SK-MEL-5 (cell line): ENCODE data around the gene ANXA6. TPM values are rescaled to one million over a fixed set of nuclear protein-coding genes. Genes with fewer than 3 reads are reported as not detected.
A peak's percentile ranks its signal among the peaks of the same experiment; 100 is the strongest.
"Not testable (repeated sequence)": the region's sequence is repeated elsewhere in the genome, so short reads cannot be mapped to it uniquely, and the experiment has no call there.

Experiments
- DNase-seq: peaks from one replicate; pipeline ENCODE4 v3.0.0-alpha.2; 2016; ENCODE audit warnings: low read depth, low spot score
- in situ Hi-C: cut with HindIII; loops from 2 replicates; pipeline ENCODE4 v1.10.0; 2016; ENCODE audit warnings: low sequenced_read_pairs, high pct_unique_total_duplicates, low pct_unique_long_range_greater_than_20kb
- polyA plus RNA-seq, 2 experiments: library from polyadenylated mRNA; depleted of rRNA; stranded (reverse); fragments of >200 nt; gene quantifications; 2 replicates each; pipeline ENCODE4 v1.2.3, GENCODE V29; 2015
- total RNA-seq: library from RNA; depleted of rRNA; stranded (reverse); fragments of >200 nt; shearing (Covaris generic); gene quantifications from 2 replicates; pipeline ENCODE4 v1.2.3, GENCODE V29; 2014; rRNA removed

Gene ANXA6
- 79.9 and 88.4 TPM in 2 replicates for total RNA-seq
- 44.1 and 58.3 TPM in 2 replicates for polyA plus RNA-seq (2015; cell fraction: cytosol; rRNA removed)
- 19.1 and 35.7 TPM in 2 replicates for polyA plus RNA-seq (2015; cell fraction: nucleus; rRNA removed)

- DNase-seq, result peak; percentile 66
- in situ Hi-C loops, result no loop called here
These were observed at the start of gene ANXA6 for GRCh38 chr5:151157426-151158286. Gene ANXA6 (minus strand): TSS chr5:151157779. CDS start chr5:151147901, 9,878 bp downstream.

- in situ Hi-C loops, result no loop called here
- DNase-seq, result no peak
These were observed 47.8 kb upstream of the ANXA6 start for GRCh38 chr5:151205411-151205810.

GRCh38 chr5:151204051-151204450, 46.5 kb upstream of the ANXA6 start:
- in situ Hi-C loops, result no loop called here
- no peak for DNase-seq

DNA sequence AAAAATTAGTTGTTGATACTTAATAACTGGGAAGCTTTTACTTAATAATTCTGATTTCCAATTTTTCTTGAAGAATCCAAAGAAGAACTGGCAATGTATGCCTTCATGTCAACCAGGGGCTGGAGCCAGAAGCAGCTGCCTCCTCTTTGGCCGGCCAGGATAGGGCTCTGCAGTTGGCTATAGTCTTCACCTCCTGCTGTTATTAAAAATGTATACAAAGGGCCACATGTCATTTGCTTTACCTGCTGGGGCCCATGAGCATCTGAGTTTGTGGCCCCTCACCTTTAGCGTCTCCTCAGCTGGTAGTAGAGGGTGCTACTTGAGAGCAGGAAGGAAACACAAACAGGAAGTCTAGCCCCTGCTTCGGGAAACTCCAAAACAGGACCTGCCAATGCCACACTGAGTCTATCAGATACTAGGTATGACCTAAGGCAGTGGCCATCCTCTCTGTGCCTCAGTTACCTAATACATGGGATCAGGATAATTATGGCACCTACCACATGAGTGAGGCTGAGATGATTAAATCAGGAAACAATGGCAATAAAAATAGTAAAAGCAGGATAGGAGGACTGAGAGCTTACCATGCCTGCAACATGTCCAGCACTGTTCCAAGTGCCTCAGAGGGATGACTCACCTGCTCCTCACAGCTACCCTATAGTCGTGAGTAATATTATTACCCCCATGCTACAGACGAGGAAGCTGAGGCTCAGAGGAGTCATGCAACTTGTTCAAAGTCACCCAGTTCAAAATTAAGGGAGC, 45.0 kb upstream of the ANXA6 start:
- no peak for DNase-seq
- in situ Hi-C loops, result no loop called here

DNA sequence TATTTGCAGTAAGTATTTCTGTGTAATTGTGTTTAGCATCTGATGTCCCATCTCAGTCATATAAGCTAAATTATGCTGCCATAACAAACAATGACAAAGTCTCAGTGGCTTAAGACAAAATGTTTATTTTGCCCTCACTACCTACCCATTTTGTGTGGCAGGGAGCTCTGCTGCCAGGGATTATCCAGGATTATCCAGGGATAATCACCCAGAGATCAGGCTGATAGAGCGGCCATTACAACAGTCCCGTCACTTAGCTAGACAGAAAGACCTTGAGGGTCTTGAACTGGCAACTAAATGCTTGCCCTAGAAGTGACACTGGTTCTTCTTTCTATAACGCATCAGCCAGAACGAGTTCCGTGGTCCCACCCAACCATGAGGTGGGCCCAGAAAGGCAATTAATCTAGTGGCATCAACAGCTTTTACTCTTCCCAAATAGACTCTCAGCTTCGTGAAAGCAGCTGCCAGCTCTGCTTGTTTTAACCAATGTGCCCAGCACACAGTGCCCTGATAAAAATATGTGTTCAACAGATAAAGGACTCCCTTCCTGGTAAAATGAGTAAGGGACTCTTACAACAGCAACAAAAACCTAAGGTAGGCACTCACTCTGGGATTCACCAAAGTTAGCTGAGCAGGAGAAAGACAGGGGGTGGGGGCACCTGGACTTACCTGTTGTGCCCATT, 43.5 kb upstream of the ANXA6 start:
- in situ Hi-C loops, result no loop called here

DNA sequence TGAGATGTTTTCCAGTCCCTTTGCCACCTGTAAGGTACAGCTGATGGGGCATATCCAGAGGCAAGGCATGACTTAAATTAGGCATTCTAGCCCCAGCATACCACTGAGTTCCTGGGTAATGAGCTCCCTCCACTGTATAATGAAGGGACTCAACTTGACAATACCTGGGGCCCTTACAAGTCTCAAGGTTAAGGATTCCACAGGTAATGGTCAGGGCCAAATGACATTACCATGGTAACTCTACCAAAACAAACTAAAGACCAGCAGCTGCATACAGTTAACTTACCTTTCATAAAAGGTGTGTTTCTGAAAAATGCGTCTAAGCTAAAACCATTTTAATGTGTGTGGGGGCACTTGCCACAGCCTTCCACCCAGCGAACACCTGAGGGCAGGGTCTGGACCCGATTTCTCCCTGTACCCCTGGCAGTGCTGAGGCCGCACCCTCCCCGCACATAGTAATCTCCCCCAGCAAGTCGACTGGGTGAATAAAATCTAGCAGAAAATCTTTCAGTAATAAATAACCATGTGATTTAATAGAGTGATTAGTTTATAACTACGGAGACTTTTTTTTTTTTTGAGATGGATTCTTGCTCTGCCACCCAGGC, 42.1 kb upstream of the ANXA6 start:
- no peak for DNase-seq
- in situ Hi-C loops, result no loop called here

More for the DNA sequence above, 43.5 kb upstream of the ANXA6 start:
- no peak for DNase-seq

- in situ Hi-C loops, result no loop called here
- no peak for DNase-seq
These were observed 41.3 kb upstream of the ANXA6 start for GRCh38 chr5:151198861-151199260.

- in situ Hi-C loops, DNase-seq: not testable (repeated sequence)
These were observed 39.7 kb upstream of the ANXA6 start for GRCh38 chr5:151197291-151197600.

DNA sequence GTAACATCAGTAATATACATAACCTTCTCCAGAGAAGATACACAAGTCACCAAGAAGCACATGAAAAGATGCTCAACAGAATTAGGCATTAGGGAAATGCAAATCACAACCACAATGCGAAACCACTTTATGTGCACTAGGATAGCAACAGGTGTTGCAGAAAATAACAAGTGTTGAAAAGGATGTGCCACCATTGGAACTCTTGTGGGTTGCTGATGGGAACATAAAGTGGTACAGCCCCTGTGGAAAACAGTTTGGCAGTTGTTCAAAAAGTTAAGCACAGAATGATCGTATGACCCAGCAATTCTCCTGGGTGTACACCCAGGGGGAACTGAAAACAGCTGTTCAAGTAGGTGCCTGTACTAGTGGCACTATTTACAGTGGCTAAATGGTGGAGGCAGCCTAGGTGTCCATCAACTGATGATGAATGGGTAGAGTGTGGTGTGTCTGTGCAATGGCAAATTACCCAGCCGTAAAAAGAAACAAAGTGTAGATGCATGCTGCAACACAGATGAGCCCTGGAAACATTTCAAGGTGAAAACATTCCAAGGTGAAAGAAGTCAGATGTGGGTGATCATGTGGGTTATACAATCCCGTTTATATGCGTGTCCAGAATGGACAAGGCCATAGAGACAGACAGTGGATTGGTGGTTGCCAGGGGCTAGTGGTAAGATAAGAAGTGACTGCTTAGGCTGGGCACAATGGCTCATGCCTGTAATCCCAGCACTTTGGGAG, 39.1 kb upstream of the ANXA6 start:
- no peak for DNase-seq
- in situ Hi-C loops, result no loop called here

GRCh38 chr5:151195622-151196021, 38.0 kb upstream of the ANXA6 start:
- no peak for DNase-seq
- in situ Hi-C loops, result no loop called here

DNA sequence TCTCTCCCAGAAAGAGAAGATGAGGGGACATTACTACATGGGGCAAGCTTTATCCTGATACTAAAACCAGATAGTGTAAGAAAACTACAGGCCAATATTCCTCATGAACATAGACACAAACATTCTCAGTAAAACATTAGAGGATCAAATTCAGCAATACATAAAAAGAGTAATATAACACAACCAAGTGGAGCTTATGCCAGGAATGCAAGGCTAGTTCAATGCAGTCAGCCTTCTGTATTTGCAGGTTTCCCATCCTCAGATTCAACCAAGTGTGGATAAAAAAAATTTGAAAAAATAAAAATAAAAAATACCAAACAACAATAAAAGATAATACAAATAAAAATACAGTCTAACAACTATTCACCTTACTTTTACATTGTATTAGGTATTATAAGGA, 35.0 kb upstream of the ANXA6 start:
- in situ Hi-C loops, result no loop called here
- DNase-seq, result no peak

- no peak for DNase-seq
- in situ Hi-C loops, result no loop called here
These were observed 34.1 kb upstream of the ANXA6 start for GRCh38 chr5:151191661-151192060.

GRCh38 chr5:151189151-151189550, 31.6 kb upstream of the ANXA6 start:
- no peak for DNase-seq
- in situ Hi-C loops, result no loop called here

DNA sequence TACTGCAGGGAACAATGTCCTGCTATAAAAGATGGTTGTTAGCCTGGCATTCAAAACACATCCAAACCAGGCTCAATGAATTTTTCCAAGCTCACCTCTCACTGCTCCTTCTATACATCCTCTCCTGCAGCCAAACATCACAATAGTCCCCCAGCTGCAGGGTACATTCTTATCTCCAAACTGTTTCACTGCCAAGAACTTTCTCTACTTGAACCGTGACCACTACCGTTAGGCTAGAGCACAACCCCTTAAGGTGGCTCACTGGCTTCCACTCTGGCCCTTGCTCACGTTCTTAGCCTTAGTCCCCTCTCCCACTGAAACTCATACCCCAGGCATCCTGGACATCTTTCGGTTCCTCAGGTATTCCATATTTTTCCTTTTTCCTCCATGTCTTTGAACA, 29.0 kb upstream of the ANXA6 start:
- in situ Hi-C loops, result no loop called here
- DNase-seq, result no peak

GRCh38 chr5:151186052-151186451, 28.5 kb upstream of the ANXA6 start:
- in situ Hi-C loops, result no loop called here
- DNase-seq, result no peak

DNA sequence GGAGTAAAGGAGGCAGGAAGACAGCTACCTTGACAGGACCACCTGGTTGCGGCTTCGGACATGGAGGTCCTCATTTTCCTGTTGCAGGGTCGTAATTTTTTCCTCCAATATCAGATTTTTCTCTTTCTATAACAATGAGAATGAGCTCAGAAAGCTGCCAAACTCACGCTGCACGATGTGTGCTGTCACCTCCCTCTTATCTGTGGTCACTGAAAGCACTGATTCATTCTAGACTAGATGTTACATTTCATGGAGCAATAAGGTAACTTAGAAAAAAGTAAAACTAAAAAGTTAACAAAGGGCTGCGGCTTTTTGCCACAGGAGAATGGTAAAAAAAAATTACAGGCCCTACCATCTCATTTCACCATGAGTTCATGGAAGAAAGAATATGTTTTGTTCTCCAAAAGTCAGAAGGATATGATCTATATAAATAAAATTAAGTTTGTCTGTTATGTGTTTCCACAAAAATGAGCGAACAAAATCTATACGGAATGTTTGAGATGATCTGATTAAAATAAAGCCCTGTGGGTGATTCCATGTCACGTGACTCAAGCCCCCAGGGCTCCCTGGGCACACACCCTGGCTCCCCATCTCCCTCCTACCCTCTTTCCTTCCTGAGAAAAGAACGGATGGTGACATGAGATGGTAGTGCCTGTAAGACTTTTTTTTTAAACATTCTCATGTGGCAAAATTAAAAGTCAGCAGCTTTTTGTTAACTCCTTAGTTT, 26.9 kb upstream of the ANXA6 start:
- no peak for DNase-seq
- in situ Hi-C loops, result no loop called here
